ENCODE measurements around the gene KCNQ1. TPM values are rescaled to one million over a fixed set of nuclear protein-coding genes. Genes with fewer than 3 reads are reported as not detected.

Gene KCNQ1
- total and polyA plus RNA-seq, 5 experiments from 2014 or later, result 8.7 to 25.1 (median 22.9) TPM

DNA sequence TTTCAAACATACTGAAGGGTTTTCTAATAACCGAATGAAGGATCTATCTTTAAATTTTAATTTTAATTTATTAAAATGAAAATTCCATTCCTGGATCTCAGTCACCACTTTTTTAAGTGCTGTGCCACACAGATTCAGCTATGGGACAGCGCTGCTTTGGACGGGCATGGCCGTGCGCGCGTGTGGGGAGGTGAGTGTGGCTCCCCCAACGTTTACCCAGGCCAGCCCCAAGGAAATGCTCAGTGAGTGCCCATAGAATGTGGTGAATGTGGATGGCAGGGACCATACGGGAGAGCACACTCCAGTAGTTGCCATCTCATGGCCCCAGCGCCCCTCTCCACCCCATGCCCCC lies 343.0 kb downstream of the KCNQ1 start:
- POLR2A ChIA-PET, result no interaction called here
- Mint-ChIP-seq H3K4me3 (no peak overlapping the region), H3K4me1 (peaks cover 0 to 12% (median 6%) of the 10 kb centered on the region in 4 donors), H3K27ac (no peak overlapping the region), H3K36me3 (peaks cover 3 to 8% (median 3%) of the 10 kb centered on the region in 3 donors), H3K9me3 (peaks cover 0 to 7% (median 0%) of the 10 kb centered on the region in 9 donors), H3K27me3 (peaks cover 0 to 2% (median 0%) of the 10 kb centered on the region in 5 donors)
- ATAC-seq, result no peak
- no peak for DNase-seq

DNA sequence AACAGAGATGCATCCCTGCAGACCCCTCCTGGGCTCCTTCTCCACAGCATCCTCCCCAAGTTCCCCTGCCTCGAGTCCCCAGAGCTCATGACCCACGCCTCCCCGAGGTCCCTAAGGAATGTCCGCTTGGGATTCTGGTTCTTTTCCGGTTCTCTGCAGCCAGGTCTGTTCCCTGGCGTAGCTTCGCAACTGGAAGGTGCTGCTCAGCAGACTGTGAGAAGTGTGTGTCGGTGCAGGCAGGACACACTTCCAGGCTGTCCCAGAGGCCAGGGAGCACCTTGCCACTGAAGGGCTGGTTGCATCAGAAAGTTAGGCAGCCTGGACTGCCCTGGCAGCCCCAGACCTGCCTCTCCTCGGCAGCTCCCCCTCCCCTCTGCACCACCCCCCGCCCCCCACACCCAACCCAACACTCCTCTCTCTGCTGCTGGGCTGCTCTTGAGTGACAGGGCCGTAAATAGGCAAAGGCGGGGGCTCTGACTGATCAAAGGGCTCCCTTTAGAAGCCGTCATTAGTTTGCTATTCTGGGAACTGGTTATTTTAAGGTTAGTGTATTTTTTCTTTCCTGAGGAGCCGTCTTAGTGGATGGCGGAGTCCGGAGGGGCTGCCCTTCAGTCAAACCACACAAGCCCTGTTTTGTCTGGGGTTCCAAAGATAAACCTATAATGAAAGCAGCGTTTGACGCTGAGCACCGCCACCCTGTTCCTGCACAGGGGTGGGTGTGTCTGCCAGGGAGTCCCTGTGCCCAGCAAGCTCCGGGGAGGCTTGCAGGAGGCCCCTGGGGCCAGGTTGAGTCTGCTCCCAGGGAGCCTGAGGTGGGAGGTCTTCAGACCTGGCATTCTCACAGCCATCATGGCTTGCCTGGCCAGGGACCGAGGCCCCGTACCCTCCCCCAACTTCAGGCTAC lies 343.6 kb downstream of the KCNQ1 start:
- Mint-ChIP-seq H3K4me1 (peaks cover 0 to 12% (median 7%) of the 10 kb centered on the region in 4 donors), H3K9me3 (peaks cover 0 to 7% (median 0%) of the 10 kb centered on the region in 9 donors), H3K36me3 (peaks cover 2 to 8% (median 3%) of the 10 kb centered on the region in 3 donors), H3K27ac (no peak overlapping the region), H3K27me3 (peaks cover 0 to 2% (median 0%) of the 10 kb centered on the region in 5 donors), H3K4me3 (no peak overlapping the region)
- DNase-seq (peak in 2 of 10 donors; percentile 11 to 46), ATAC-seq (no peak)
- POLR2A ChIA-PET, result no interaction called here

GRCh38 chr11:2789331-2789730 lies 344.5 kb downstream of the KCNQ1 start:
- Mint-ChIP-seq H3K4me1 (peaks cover 2 to 12% (median 10%) of the 10 kb centered on the region in 4 donors), H3K36me3 (peaks cover 3 to 8% (median 4%) of the 10 kb centered on the region in 3 donors), H3K9me3 (peaks cover 0 to 7% (median 0%) of the 10 kb centered on the region in 9 donors), H3K4me3 (peak overlapping the region in 4 of 10 donors; percentile 13 to 55 (median 40)), H3K27ac (peak overlapping the region in 2 of 10 donors; percentile 43 to 86), H3K27me3 (peaks cover 0 to 2% (median 0%) of the 10 kb centered on the region in 5 donors)
- ATAC-seq, result no peak
- POLR2A ChIA-PET, result no interaction called here
- DNase-seq, result peak in 1 of 10 donors; percentile 42

DNA sequence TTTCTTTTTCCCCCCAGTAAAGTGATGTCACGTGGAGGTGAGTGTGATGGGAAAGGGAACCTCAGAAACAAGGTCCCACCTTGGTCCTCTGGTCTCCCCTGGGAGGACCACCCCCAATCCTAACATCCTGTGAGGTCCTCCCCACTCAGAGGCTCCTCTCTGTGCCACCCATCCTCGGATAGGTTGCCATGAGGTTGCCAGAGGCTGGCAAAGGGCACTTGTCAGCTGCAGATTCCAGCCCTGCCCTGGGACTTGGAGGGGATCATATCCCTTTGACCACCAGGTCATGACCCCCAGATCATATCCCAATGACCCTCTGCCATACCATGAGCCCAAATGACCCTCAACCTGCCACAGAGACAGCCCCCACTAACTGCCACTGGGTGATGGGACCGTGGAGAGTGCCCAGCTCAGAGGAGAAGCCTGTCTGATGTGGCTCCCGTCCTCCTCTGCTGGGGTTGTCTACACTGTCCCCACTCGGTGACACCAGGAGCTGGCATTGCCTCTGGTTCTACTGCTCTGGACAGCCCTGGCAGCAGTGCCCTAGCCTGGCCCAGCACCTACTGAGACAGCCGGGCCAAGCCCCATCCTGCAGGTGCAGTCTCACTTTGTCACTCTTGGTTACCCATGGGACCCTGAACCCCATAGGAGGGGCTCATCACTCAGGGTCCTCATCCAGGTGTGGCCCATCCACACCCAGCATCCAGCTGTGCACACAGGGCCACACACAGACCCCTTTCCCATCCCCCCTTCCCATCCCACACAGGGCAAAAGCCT lies 345.2 kb downstream of the KCNQ1 start:
- peaks cover 3 to 8% (median 4%) of the 10 kb centered on the region in 3 donors for H3K36me3 Mint-ChIP-seq
- DNase-seq, result peak in 3 of 10 donors; percentile 1 to 55 (median 18)

GRCh38 chr11:2790568-2790921 lies 345.7 kb downstream of the KCNQ1 start:
- peak overlapping the region; percentile 15 to 86 (median 70) for H3K4me3 Mint-ChIP-seq
- POLR2A ChIA-PET, result no interaction called here
- peaks cover 0 to 7% (median 0%) of the 10 kb centered on the region in 9 donors for H3K9me3 Mint-ChIP-seq
- DNase-seq (peak in 1 of 10 donors; percentile 34), ATAC-seq (no peak)
- peak overlapping the region in 2 of 10 donors; percentile 56 to 62 for H3K27ac Mint-ChIP-seq
- H3K36me3 Mint-ChIP-seq, result peaks cover 3 to 8% (median 4%) of the 10 kb centered on the region in 3 donors
- H3K27me3 Mint-ChIP-seq, result peaks cover 0 to 2% (median 0%) of the 10 kb centered on the region in 5 donors
- H3K4me1 Mint-ChIP-seq, result peaks cover 3 to 12% (median 9%) of the 10 kb centered on the region in 4 donors

More for the DNA sequence above, 345.2 kb downstream of the KCNQ1 start:
- Mint-ChIP-seq H3K4me1 (peaks cover 3 to 12% (median 9%) of the 10 kb centered on the region in 4 donors), H3K4me3 (peak overlapping the region in 5 of 10 donors; percentile 4 to 51 (median 16)), H3K27me3 (peaks cover 0 to 2% (median 0%) of the 10 kb centered on the region in 5 donors), H3K9me3 (peaks cover 0 to 7% (median 0%) of the 10 kb centered on the region in 9 donors), H3K27ac (no peak overlapping the region)
- ATAC-seq, result no peak
- POLR2A ChIA-PET, result no interaction called here

- Mint-ChIP-seq H3K4me3 (peak overlapping the region; percentile 31 to 86 (median 70)), H3K27me3 (peaks cover 0 to 2% (median 0%) of the 10 kb centered on the region in 5 donors), H3K4me1 (peaks cover 3 to 12% (median 9%) of the 10 kb centered on the region in 4 donors), H3K27ac (peak overlapping the region in 6 of 10 donors; percentile 48 to 86 (median 59)), H3K9me3 (peaks cover 0 to 5% (median 0%) of the 10 kb centered on the region in 9 donors), H3K36me3 (peaks cover 3 to 7% (median 4%) of the 10 kb centered on the region in 3 donors)
- DNase-seq (peak in 1 of 10 donors; percentile 42), ATAC-seq (no peak)
- POLR2A ChIA-PET, result no interaction called here
Measured at GRCh38 chr11:2791139-2791520, 346.3 kb downstream of the KCNQ1 start.

DNA sequence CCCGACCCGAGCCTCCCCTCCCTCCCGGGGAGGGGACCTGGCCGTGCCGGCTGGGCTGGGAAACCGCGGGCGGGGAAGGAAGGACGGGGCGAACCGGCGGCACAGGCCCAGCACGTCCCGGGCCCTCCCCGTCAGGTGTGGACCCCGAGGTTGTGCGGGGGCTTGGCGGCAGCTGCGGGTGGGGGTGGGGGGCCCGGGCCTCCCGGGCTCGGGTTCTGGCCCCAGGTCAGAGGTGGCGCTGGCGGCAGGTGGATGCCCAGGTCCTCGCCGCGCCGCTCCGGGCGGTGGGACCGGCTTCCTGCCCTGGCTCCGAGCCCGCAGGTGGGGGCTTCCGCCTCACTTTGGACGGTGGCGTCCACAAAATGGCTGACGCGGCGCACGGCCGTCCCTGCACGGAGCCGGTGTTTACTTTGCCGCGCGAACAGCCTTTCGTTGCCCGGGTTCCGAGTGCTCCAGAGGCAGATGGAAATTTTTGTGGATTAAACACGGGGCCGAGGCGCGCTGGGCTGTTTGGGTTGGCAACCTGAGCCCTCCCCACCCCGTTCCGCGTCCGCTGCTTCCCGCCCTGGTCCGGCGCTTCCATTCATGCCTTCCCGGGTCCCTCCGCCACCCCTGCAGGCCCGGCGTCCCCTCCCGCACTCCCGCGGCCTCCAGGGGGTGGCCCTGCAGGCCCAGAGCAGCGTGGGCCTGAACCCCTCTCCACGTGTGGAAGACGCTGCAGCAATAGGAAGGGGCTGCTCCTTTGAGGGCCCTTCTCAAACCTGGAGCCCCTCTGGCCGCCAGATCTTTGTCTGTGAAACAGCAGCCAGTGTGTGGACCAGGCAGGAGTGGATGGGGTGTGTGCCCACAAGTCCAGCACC lies 346.9 kb downstream of the KCNQ1 start:
- no peaks in the 10 kb centered on the region for H3K9me3 Mint-ChIP-seq
- H3K4me3 Mint-ChIP-seq, result peak overlapping the region; percentile 66 to 87 (median 80)
- peak overlapping the region in 9 of 10 donors; percentile 57 to 86 (median 77) for H3K27ac Mint-ChIP-seq
- peaks cover 0 to 2% (median 0%) of the 10 kb centered on the region in 5 donors for H3K27me3 Mint-ChIP-seq
- H3K36me3 Mint-ChIP-seq, result peaks cover 0 to 4% (median 1%) of the 10 kb centered on the region in 3 donors
- DNase-seq (peak in 8 of 10 donors; percentile 25 to 70 (median 30)), ATAC-seq (peak; percentile 85 to 94)
- peaks cover 3 to 12% (median 9%) of the 10 kb centered on the region in 4 donors for H3K4me1 Mint-ChIP-seq
- POLR2A ChIA-PET, result no interaction called here

DNA sequence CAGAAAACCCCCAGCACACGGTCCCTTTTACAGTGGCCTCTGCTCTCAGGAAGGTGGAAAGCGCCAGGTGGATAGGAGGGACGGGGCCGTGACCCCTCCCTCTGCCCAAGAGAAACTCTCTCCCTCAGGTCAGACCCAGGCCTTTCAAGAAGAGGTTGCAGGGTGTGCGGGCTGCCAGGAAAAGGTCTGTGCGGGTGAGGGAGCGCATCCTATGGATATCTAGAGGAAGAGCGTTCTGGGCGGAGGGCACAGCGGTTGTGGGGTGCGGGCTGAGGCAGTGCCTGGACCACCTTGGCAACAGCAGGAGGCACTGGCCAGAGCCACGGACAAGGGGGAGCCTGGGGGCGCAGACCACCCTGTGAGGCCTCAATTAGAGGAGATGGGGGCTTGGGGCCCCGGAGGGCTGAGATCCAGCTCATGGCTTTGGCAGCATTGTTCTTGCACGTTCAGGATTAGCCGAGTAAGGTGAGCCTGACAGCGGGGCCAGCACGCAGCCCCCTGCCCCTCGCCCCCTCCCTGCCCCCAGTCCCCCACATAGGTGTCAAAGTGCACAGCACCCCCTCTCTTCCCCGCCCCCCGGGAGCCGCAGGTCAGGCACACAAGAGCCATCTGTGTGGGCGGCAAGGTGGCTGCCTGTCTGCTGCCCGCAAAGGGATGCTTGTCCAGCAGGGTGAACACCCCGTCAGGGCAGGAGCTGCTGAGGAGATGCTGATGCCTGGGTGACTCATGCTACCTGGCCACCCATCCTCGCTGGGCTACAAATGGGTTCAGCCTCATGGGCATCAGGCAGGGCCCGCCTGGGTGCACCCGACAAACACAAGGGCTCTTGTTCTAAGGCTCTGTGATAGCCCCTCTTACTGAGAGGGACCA lies 347.8 kb downstream of the KCNQ1 start:
- Mint-ChIP-seq H3K4me3 (peak overlapping the region; percentile 33 to 87 (median 80)), H3K9me3 (no peaks in the 10 kb centered on the region), H3K36me3 (peaks cover 0 to 4% (median 0%) of the 10 kb centered on the region in 3 donors), H3K4me1 (peaks cover 3 to 12% (median 9%) of the 10 kb centered on the region in 4 donors), H3K27me3 (peaks cover 0 to 2% (median 0%) of the 10 kb centered on the region in 5 donors), H3K27ac (peak overlapping the region in 8 of 10 donors; percentile 57 to 86 (median 71))
- POLR2A ChIA-PET, result no interaction called here
- ATAC-seq, result no peak
- DNase-seq, result peak in 2 of 10 donors; percentile 2 to 61

GRCh38 chr11:2793701-2794045 lies 348.9 kb downstream of the KCNQ1 start:
- ATAC-seq (no peak), DNase-seq (peak in 1 of 10 donors; percentile 14)
- peak overlapping the region in 2 of 10 donors; percentile 54 to 79 for H3K27ac Mint-ChIP-seq
- H3K4me1 Mint-ChIP-seq, result peaks cover 3 to 12% (median 10%) of the 10 kb centered on the region in 4 donors
- H3K27me3 Mint-ChIP-seq, result peaks cover 0 to 2% (median 0%) of the 10 kb centered on the region in 5 donors
- H3K4me3 Mint-ChIP-seq, result peak overlapping the region in 1 of 10 donors; percentile 51
- POLR2A ChIA-PET, result no interaction called here
- no peaks in the 10 kb centered on the region for H3K9me3 Mint-ChIP-seq
- H3K36me3 Mint-ChIP-seq, result peaks cover 0 to 7% (median 3%) of the 10 kb centered on the region in 3 donors

- Mint-ChIP-seq H3K9me3 (no peaks in the 10 kb centered on the region), H3K27me3 (peaks cover 0 to 1% (median 0%) of the 10 kb centered on the region in 5 donors), H3K4me1 (peaks cover 3 to 15% (median 11%) of the 10 kb centered on the region in 4 donors), H3K27ac (peak overlapping the region in 3 of 10 donors; percentile 15 to 79 (median 39)), H3K36me3 (peaks cover 0 to 7% (median 4%) of the 10 kb centered on the region in 3 donors), H3K4me3 (peak overlapping the region in 3 of 10 donors; percentile 15 to 51 (median 15))
- POLR2A ChIA-PET, result no interaction called here
- peak in 2 of 10 donors; percentile 2 to 52 for DNase-seq
- no peak for ATAC-seq
Measured at GRCh38 chr11:2794046-2794967, 349.5 kb downstream of the KCNQ1 start.

Measured in naive thymus-derived CD8-positive, alpha-beta T cell (primary cell).